ENCODE measurements around the gene TRPM8. TPM values are rescaled to one million over a fixed set of nuclear protein-coding genes. Genes with fewer than 3 reads are reported as not detected.

Gene TRPM8
- total and polyA plus RNA-seq, 2 of the 8 experiments (the other 6 are each of a cell fraction or from before 2014, with no cell fraction given), result 0.18 to 0.54 TPM

DNA sequence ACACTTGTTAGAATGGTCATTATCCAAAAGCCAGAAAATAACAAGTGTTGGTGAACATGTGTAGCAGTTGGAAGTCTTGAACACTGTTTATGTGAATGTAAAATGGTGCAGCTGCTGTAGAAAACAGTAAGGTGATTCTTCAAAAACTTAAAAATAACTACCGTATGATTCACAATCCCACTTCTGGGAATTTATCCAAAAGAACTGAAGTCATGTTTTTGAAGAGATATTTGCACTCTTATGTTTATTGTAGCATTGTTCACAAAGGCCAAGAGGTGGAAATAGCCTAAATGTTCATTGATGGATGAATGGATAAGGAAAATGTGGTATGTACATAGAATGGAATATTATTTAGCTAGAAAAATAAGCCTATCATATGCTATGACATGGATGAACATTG lies 127.0 kb downstream of the TRPM8 start (continued):
- TF ChIP-seq, protein P1, sequence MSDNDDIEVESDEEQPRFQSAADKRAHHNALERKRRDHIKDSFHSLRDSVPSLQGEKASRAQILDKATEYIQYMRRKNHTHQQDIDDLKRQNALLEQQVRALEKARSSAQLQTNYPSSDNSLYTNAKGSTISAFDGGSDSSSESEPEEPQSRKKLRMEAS (IDR thresholded peaks at IDR 0.05), result no peak
- TF ChIP-seq BRCA1 (IDR thresholded peaks at IDR 0.05; ENCODE audit: low read depth, low read length), result no peak
- no peak for TF ChIP-seq BACH1 (IDR thresholded peaks at IDR 0.05; ENCODE audit: low read length)
- no peak for TF ChIP-seq KDM5A (IDR thresholded peaks at IDR 0.05; ENCODE audit: low read length)
